Smooth muscle cell (in vitro differentiated cells): ENCODE data around the gene ACAD11. TPM values are rescaled to one million over a fixed set of nuclear protein-coding genes. Genes with fewer than 3 reads are reported as not detected.
A peak's percentile ranks its signal among the peaks of the same experiment; 100 is the strongest.
"Not testable (repeated sequence)": the region's sequence is repeated elsewhere in the genome, so short reads cannot be mapped to it uniquely, and the experiment has no call there.

Experiments
- DNase-seq: peaks from one replicate; lab custom pipeline; 2025; ENCODE audit not compliant: unreplicated experiment; lab: John Stamatoyannopoulos, UW
- H2AFZ ChIP-seq: fragments of 200-600 bp; sonication (generic); 2 replicates; pipeline ENCODE4 v1.6.0; 2016; ENCODE audit warnings: antibody characterized with exemption, low read depth, mild to moderate bottlenecking
- H3F3A ChIP-seq: fragments of 200-600 bp; sonication (generic); 2 replicates; pipeline ENCODE4 v1.6.0; 2017; ENCODE audit warnings: antibody characterized with exemption, low read depth
- H3K27ac ChIP-seq: fragments of 200-600 bp; sonication (generic); 2 replicates; pipeline ENCODE4 v1.5.1; 2016; ENCODE audit warnings: low read depth, mild to moderate bottlenecking
- H3K27me3 ChIP-seq: fragments of 200-600 bp; sonication (generic); 2 replicates; pipeline ENCODE4 v1.6.1; 2016; ENCODE audit warnings: low read depth, mild to moderate bottlenecking
- H3K36me3 ChIP-seq: fragments of 200-600 bp; sonication (generic); 2 replicates; pipeline ENCODE4 v1.5.1; 2016; ENCODE audit warnings: low read depth
- H3K4me1 ChIP-seq: fragments of 200-600 bp; sonication (generic); 2 replicates; pipeline ENCODE4 v1.5.1; 2016; ENCODE audit warnings: low read depth
- H3K4me2 ChIP-seq: fragments of 200-600 bp; sonication (generic); 2 replicates; pipeline ENCODE4 v1.6.0; 2016; ENCODE audit warnings: mild to moderate bottlenecking
- H3K4me3 ChIP-seq: fragments of 200-600 bp; sonication (generic); 2 replicates; pipeline ENCODE4 v1.5.1; 2016; ENCODE audit warnings: mild to moderate bottlenecking
- H3K79me2 ChIP-seq: fragments of 200-600 bp; sonication (generic); 2 replicates; pipeline ENCODE4 v1.6.0; 2016; ENCODE audit warnings: low read depth, mild to moderate bottlenecking
- H3K9ac ChIP-seq: fragments of 200-600 bp; sonication (generic); 2 replicates; pipeline ENCODE4 v1.6.0; 2016; ENCODE audit warnings: low read depth
- H3K9me3 ChIP-seq: fragments of 200-600 bp; sonication (generic); replicated peaks from 2 replicates; pipeline ENCODE4 v1.5.1; 2016; ENCODE audit warnings: low read depth
- H4K20me1 ChIP-seq: fragments of 200-600 bp; sonication (generic); 2 replicates; pipeline ENCODE4 v1.6.0; 2016; ENCODE audit warnings: low read depth
- CTCF ChIP-seq: fragments of 200-600 bp; sonication (generic); IDR thresholded peaks from 2 replicates; pipeline ENCODE4 v1.5.1; 2017; ENCODE audit warnings: borderline replicate concordance, mild to moderate bottlenecking, antibody characterized with exemption; ENCODE audit not compliant: insufficient read depth, poor library complexity, severe bottlenecking
- WGBS: methylation state at CpG from one replicate; pipeline ENCODE4 v1.1.7; 2016; ENCODE audit warnings: low lambda C conversion rate; 5-methylcytosine and 5-hydroxymethylcytosine counted together
- polyA plus RNA-seq: library from polyadenylated mRNA; unstranded; fragments of >200 nt; fragmentation: Nextera tagmentation; extraction: Ambion mirVana; gene quantifications from 2 replicates; pipeline ENCODE4 v1.2.1, GENCODE V29; 2016
- total RNA-seq: library from RNA; depleted of rRNA; stranded (reverse); fragments of >200 nt; gene quantifications from 2 replicates; pipeline ENCODE4 v1.2.3, GENCODE V29; 2014

Gene ACAD11
- total and polyA plus RNA-seq, 2 experiments from 2014 or later: 24.8 to 28.3 TPM

- Histone ChIP-seq H3K36me3 (peaks cover 16% of the 10 kb centered on the region), H3K9ac (no peak overlapping the region)
- 100% methylated on average over 1 of the region's 1 CpG for WGBS
These were observed 42.8 kb downstream of the ACAD11 start for GRCh38 chr3:132616780-132617179.

GRCh38 chr3:132615881-132616280, 43.7 kb downstream of the ACAD11 start:
- H3F3A ChIP-seq: peaks cover 4% of the 10 kb centered on the region
- TF ChIP-seq CTCF: no peak
- no peak overlapping the region for H3K9ac ChIP-seq
- no peaks in the 10 kb centered on the region for H4K20me1 ChIP-seq
- no peak overlapping the region for H2AFZ ChIP-seq
- no peaks in the 10 kb centered on the region for H3K27me3 ChIP-seq
- 88% methylated on average over 3 of the region's 3 CpGs for WGBS
- H3K79me2 ChIP-seq: no peaks in the 10 kb centered on the region
- no peak for DNase-seq
- H3K4me2 ChIP-seq: no peak overlapping the region
- no peak overlapping the region for H3K27ac ChIP-seq
- H3K4me3 ChIP-seq: no peak overlapping the region
- H3K9me3 ChIP-seq: peaks cover under 1% of the 10 kb centered on the region
- H3K4me1 ChIP-seq: no peaks in the 10 kb centered on the region
- peaks cover 9% of the 10 kb centered on the region for H3K36me3 ChIP-seq

More at GRCh38 chr3:132616780-132617179, 42.8 kb downstream of the ACAD11 start:
- Histone ChIP-seq H2AFZ (no peak overlapping the region), H4K20me1 (no peaks in the 10 kb centered on the region), H3K4me2 (no peak overlapping the region), H3K4me3 (no peak overlapping the region), H3K9me3 (peaks cover 7% of the 10 kb centered on the region), H3K27me3 (no peaks in the 10 kb centered on the region), H3K4me1 (no peaks in the 10 kb centered on the region), H3K79me2 (no peaks in the 10 kb centered on the region), H3F3A (peaks cover 4% of the 10 kb centered on the region), H3K27ac (no peak overlapping the region)
- DNase-seq: no peak
- no peak for TF ChIP-seq CTCF

DNA sequence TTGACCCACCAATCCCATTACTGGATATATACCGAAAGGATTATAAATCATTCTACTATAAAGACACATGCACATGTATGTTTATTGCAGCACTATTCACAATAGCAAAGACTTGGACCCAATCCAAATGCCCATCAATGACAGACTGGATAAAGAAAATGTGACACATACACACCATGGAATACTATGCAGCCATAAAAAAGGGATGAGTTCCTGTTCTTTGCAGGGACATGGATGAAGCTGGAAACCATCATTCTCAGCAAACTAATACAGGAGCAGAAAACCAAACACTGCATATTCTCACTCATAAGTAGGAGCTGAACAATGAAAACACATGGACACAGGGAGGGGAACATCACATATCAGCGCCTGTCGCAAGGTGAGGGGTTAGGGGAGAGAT, 44.3 kb downstream of the ACAD11 start:
- H3K4me3 ChIP-seq, H3K79me2 ChIP-seq, H3K4me2 ChIP-seq, H3K36me3 ChIP-seq, H3K27ac ChIP-seq, DNase-seq, H3K27me3 ChIP-seq, H3F3A ChIP-seq, H2AFZ ChIP-seq, H3K4me1 ChIP-seq, H3K9me3 ChIP-seq, H4K20me1 ChIP-seq, H3K9ac ChIP-seq: not testable (repeated sequence)
- WGBS: 100% methylated on average over 3 of the region's 3 CpGs

- H3K79me2 ChIP-seq, H3K9me3 ChIP-seq, H3K9ac ChIP-seq, H3K36me3 ChIP-seq, H3K4me3 ChIP-seq, DNase-seq, H3K27me3 ChIP-seq, H4K20me1 ChIP-seq: not testable (repeated sequence)
- H3K4me2 ChIP-seq: peak overlapping the region; percentile 64
- WGBS: 56% methylated on average over 8 of the region's 8 CpGs
- H3F3A ChIP-seq: peaks cover 13% of the 10 kb centered on the region
- H2AFZ ChIP-seq: peak overlapping the region; percentile 40
- H3K4me1 ChIP-seq: peaks cover 15% of the 10 kb centered on the region
- H3K27ac ChIP-seq: peak overlapping the region; percentile 82
These were observed 53.0 kb downstream of the ACAD11 start for GRCh38 chr3:132606620-132607019.

- peak overlapping the region; percentile 64 for H3K4me2 ChIP-seq
- peaks cover 6% of the 10 kb centered on the region for H3K36me3 ChIP-seq
- no peak for DNase-seq
- 38% methylated on average over 1 of the region's 1 CpG for WGBS
- peak overlapping the region; percentile 82 for H3K27ac ChIP-seq
- H3K27me3 ChIP-seq: no peaks in the 10 kb centered on the region
- H4K20me1 ChIP-seq: no peaks in the 10 kb centered on the region
- peaks cover 15% of the 10 kb centered on the region for H3K4me1 ChIP-seq
- no peaks in the 10 kb centered on the region for H3K79me2 ChIP-seq
- peak overlapping the region; percentile 40 for H2AFZ ChIP-seq
- H3F3A ChIP-seq: peaks cover 13% of the 10 kb centered on the region
- no peak for TF ChIP-seq CTCF
- no peak overlapping the region for H3K9ac ChIP-seq
- H3K9me3 ChIP-seq: no peaks in the 10 kb centered on the region
- no peak overlapping the region for H3K4me3 ChIP-seq
These were observed 53.5 kb downstream of the ACAD11 start for GRCh38 chr3:132606085-132606484.
